Measurements from ENCODE around the gene TGFBR1.
"Not testable (repeated sequence)": the region's sequence is repeated elsewhere in the genome, so short reads cannot be mapped to it uniquely, and the experiment has no call there.

The TGFBR1 gene

DNA sequence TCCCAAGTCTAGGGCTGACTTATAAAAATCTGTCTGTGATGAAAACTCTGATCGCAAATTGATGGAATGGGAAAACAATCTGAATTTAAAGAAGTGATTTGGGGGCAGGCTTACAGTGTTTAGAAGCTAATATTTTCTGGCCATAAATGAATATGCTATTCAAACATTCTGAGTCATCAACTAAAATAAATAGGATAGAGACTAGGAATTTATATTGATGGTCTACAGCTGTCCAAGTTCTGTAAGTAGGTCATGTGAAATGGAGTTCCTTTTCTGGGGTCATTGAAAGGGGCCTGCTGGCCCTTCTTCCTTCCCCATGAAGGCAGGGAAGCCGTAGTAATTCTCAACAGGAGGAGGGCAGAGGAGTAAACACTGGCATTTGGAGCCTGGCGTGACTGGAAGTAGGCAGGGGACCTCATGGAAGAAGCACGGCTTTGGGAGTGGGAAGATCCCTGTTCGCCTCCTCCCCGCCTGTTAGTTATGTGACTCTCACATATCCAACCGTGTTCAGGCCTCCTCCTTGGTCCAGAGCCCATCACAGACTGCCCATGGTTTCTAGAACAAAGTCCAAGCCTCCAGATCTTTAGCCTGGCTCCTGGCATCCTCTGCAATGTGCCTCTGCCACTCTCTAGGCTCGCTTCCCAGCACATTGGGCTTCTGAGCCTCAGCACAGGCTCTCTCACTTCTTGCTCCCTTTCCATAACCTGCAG lies 85.1 kb downstream of the TGFBR1 start:
- no peak for DNase-seq (ENCODE audit: low read depth)

DNA sequence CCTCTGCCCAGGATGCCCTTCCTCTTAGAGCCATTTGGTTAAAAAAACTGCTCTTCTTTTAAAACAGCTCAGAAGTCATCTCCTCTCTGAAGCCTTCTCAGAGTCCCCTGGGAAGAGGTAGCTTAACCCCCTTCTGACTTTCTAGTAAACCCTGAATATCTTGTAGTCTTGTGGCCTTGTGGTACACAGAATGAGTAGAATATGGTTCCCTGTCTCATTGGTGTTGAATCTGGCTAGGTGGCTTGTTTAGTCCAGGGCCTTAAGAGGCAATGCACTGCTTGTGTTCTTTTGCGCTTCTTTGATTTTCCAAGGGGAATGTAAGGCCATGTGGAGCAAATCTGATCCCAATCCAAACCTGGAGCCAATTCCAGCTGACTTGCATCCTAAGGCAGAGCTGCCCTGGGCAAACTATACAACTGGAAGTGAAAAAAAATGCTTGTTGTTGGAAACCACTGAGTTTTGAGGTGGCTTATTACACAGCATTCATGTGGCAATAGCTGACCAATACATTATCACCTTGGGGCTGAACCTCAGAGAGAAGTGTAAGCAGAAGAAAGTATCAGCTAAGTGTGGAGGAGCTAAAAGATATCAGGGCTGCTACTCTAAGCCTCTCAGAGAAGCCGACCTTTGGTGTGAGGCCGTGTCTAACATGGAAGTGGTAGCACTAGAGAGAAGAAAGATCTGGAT lies 85.8 kb downstream of the TGFBR1 start:
- DNase-seq (ENCODE audit: low read depth), result no peak

DNA sequence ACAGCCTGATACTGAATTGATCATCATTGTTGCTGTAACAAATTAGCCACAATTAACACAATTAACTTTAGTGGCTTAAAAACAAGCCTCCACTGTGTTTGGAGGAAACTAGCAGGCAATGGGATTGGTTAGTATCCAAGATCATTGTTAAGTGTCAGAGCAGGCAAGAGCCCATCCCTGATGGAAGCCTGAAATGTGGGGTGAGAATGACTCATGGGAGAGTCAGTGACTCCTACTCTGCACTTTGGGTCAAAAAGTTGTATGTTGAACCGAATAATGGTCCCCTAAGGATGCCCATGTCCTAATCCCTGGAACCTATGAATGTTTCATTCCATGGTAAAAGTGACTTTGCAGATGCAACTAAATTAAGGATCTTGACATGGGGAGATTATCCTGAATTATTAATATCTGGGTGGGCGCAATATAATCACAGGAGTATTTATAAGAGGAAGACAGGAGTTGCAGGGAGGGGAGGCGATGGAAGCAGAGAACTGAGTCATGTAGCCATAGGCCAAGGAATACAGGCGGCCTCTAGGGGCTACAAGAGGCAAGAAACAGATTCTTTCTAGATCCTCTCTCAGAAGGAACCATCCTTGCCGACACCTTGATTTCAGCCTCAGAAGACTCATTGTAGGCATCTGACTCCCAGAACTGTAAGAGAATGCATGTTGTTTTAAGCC lies 88.0 kb downstream of the TGFBR1 start:
- DNase-seq (ENCODE audit: low read depth), result no peak

DNA sequence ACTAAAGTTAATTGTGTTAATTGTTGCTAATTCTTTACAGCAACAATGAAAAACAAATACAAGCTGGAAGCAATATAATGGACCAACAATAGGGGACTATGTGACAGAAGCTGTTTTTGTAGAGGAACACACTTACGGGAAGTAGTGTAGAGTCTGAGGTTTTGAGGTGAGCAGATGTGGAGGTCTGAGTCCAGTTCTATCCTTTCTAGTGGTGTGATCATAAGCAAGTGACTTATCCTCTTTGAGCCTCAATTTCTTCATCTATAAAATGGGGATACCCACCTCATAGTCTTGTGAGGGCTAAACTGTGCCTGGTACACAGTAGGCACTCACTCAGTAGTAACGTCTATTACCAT lies 88.5 kb downstream of the TGFBR1 start:
- DNase-seq (ENCODE audit: low read depth), result no peak

DNA sequence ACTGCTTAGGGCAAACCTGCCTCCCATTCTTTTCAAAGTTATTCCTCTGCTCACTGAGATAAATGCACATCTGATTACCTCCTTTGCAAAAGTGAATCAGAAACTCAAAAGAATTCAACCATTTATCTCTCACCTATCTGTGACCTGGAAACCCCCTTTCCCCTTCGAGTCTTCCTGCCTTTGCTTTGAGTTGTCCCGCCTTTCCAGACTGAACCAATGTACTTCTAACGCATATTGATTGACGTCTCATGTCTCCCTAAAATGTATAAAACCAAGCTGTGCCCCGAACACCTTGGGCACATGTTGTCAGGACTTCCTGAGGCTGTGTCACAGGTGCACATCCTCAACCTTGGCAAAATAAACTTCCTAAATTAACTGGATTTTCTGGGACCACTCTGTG lies 91.6 kb downstream of the TGFBR1 start:
- DNase-seq (ENCODE audit: low read depth), result not testable (repeated sequence)

DNA sequence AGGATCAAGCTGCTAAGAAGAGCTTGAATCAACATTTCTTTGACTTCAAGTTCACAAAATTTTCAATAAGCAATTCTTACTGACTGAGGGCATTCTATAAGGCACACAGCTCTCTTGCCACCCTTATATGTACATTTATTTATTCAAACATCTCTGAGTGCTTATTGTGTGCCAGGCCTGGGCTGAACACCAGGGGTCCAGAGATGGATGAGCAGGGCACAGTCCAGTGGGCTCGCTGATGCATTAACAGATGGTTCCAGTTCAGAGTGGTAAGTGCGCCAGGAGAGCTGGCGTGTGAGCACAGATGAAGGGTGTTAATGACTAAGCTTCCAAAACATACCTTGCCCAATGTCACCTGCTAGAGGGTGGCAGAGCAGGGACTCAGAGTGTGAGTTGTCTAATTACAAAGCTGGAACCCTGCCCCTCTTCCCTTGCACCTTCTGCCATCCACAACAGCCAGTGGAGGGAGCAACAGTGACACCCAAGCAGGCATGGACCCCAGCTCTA lies 92.3 kb downstream of the TGFBR1 start:
- no peak for DNase-seq (ENCODE audit: low read depth)

- DNase-seq (ENCODE audit: low read depth), result no peak
These were observed 93.1 kb downstream of the TGFBR1 start for GRCh38 chr9:99197987-99198386.

DNA sequence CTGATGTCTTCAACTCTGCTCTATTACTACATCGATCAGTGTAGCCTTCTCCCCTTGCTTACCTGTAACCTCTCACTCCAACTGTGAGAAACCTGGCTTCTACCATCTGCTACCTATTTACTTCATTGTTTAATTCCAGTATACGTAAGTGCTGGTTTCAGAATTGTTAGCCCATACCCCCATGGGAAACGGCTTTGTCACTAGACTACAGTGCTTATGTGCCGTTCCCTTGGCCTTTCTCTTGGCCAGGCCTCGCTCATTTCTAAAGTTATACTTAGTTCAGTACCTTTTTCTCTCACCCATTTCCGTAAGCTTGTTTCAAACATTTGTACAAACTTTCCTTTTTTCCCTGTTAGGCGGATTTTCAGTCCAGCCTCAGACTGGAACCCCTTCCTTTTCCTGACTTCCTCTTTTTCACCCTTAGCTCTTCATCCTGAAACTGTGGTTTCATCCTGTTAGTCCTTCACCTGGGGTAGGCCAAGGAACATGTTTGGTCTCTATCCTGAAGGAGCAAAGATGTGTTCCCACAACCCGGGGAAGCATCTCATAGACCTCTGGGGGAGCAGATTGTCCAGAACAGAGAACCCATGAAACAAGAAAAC lies 95.1 kb downstream of the TGFBR1 start:
- DNase-seq (ENCODE audit: low read depth), result no peak

GRCh38 chr9:99201603-99202002 lies 96.7 kb downstream of the TGFBR1 start:
- DNase-seq (ENCODE audit: low read depth), result no peak
